NCI-H774 (cell line): ENCODE measurements around the gene SELENON.

ENCODE experiments used
- DNase-seq: peaks from one replicate; lab custom pipeline; 2025; lab: John Stamatoyannopoulos, UW

SELENON gene

GRCh38 chr1:25864434-25864833, 64.4 kb downstream of the SELENON start:
- DNase-seq: no peak

- no peak for DNase-seq
These were observed 66.3 kb downstream of the SELENON start for GRCh38 chr1:25866288-25866687.

GRCh38 chr1:25867210-25867991, 67.4 kb downstream of the SELENON start:
- no peak for DNase-seq
